HL-60 (cell line): ENCODE measurements around the gene SPAG7.

Experiments used
- CTCF ChIP-seq: IDR thresholded peaks from one replicate; pipeline ENCODE4 v1.5.1; 2011; ENCODE audit warnings: low read length, control low read depth, inconsistent platforms; ENCODE audit not compliant: insufficient read depth
- POLR2AphosphoS5 ChIP-seq: IDR thresholded peaks from 2 replicates; pipeline ENCODE4 v1.6.1; 2012; ENCODE audit warnings: low read depth
- REST ChIP-seq: IDR thresholded peaks from 2 replicates; pipeline ENCODE4 v1.6.1; 2012; ENCODE audit warnings: low read depth; ENCODE audit not compliant: insufficient replicate concordance

GRCh38 chr17:4982305-4982704 lies 14.7 kb upstream of the SPAG7 start:
- no peak for TF ChIP-seq REST
- TF ChIP-seq POLR2AphosphoS5, result no peak
- no peak for TF ChIP-seq CTCF
